ENCODE measurements around the gene MTFMT.
"Not testable (repeated sequence)": the region's sequence is repeated elsewhere in the genome, so short reads cannot be mapped to it uniquely, and the experiment has no call there.

Gene MTFMT

GRCh38 chr15:65021488-65021887 lies 8.0 kb downstream of the MTFMT start:
- Histone ChIP-seq H3K36me3 (ENCODE audit: control insufficient read depth, insufficient read depth, low read length) (peaks cover 3% of the 10 kb centered on the region), H3K4me3 (replicated peaks; ENCODE audit: low read depth, low read length) (no peak overlapping the region), H3K27me3 (replicated peaks; ENCODE audit: control insufficient read depth, insufficient read depth, low read length) (no peaks in the 10 kb centered on the region)
- TF ChIP-seq CTCF (IDR thresholded peaks at IDR 0.05; ENCODE audit: insufficient read depth, low read length, poor library complexity, severe bottlenecking), result no peak
- no peak for DNase-seq (ENCODE audit: extremely low read depth, insufficient read length)

GRCh38 chr15:65020419-65020818 lies 9.0 kb downstream of the MTFMT start:
- no peak for TF ChIP-seq CTCF (IDR thresholded peaks at IDR 0.05; ENCODE audit: insufficient read depth, low read length, poor library complexity, severe bottlenecking)
- DNase-seq (ENCODE audit: extremely low read depth, insufficient read length), result no peak
- Histone ChIP-seq H3K36me3 (ENCODE audit: control insufficient read depth, insufficient read depth, low read length) (peaks cover 3% of the 10 kb centered on the region), H3K4me3 (replicated peaks; ENCODE audit: low read depth, low read length) (no peak overlapping the region), H3K27me3 (replicated peaks; ENCODE audit: control insufficient read depth, insufficient read depth, low read length) (no peaks in the 10 kb centered on the region)

- not testable (repeated sequence) for H3K36me3 ChIP-seq (ENCODE audit: control insufficient read depth, insufficient read depth, low read length); H3K4me3 ChIP-seq (replicated peaks; ENCODE audit: low read depth, low read length); DNase-seq (ENCODE audit: extremely low read depth, insufficient read length); H3K27me3 ChIP-seq (replicated peaks; ENCODE audit: control insufficient read depth, insufficient read depth, low read length)
Measured at GRCh38 chr15:65011198-65011597, 18.2 kb downstream of the MTFMT start.

- DNase-seq (ENCODE audit: extremely low read depth, insufficient read length), result no peak
- no peak overlapping the region for H3K4me3 ChIP-seq (replicated peaks; ENCODE audit: low read depth, low read length)
- peak; percentile 42 for TF ChIP-seq CTCF (IDR thresholded peaks at IDR 0.05; ENCODE audit: insufficient read depth, low read length, poor library complexity, severe bottlenecking)
- H3K36me3 ChIP-seq (ENCODE audit: control insufficient read depth, insufficient read depth, low read length), result no peaks in the 10 kb centered on the region; the same call in 1 of the 2 replicates
- H3K27me3 ChIP-seq (replicated peaks; ENCODE audit: control insufficient read depth, insufficient read depth, low read length), result no peaks in the 10 kb centered on the region
Measured at GRCh38 chr15:65008983-65009382, 20.5 kb downstream of the MTFMT start.

GRCh38 chr15:65006876-65007275 lies 22.6 kb downstream of the MTFMT start:
- Histone ChIP-seq H3K4me3 (replicated peaks; ENCODE audit: low read depth, low read length) (no peak overlapping the region), H3K27me3 (replicated peaks; ENCODE audit: control insufficient read depth, insufficient read depth, low read length) (no peaks in the 10 kb centered on the region), H3K36me3 (ENCODE audit: control insufficient read depth, insufficient read depth, low read length) (no peaks in the 10 kb centered on the region; the same call in 1 of the 2 replicates)
- TF ChIP-seq CTCF (IDR thresholded peaks at IDR 0.05; ENCODE audit: insufficient read depth, low read length, poor library complexity, severe bottlenecking), result no peak
- no peak for DNase-seq (ENCODE audit: extremely low read depth, insufficient read length)

- Histone ChIP-seq H3K27me3 (replicated peaks; ENCODE audit: control insufficient read depth, insufficient read depth, low read length) (no peaks in the 10 kb centered on the region), H3K4me3 (replicated peaks; ENCODE audit: low read depth, low read length) (no peak overlapping the region), H3K36me3 (ENCODE audit: control insufficient read depth, insufficient read depth, low read length) (no peaks in the 10 kb centered on the region; the same call in 1 of the 2 replicates)
- no peak for TF ChIP-seq CTCF (IDR thresholded peaks at IDR 0.05; ENCODE audit: insufficient read depth, low read length, poor library complexity, severe bottlenecking)
- DNase-seq (ENCODE audit: extremely low read depth, insufficient read length), result no peak
Measured at GRCh38 chr15:65004993-65005392, 24.4 kb downstream of the MTFMT start.
